ENCODE results near the gene PPP1R12B.

- TF ChIP-seq ZNF37A (tag by site-specific recombination; IDR thresholded peaks at IDR 0.05) (no peak), BCL11A (tag by site-specific recombination; IDR thresholded peaks at IDR 0.05; ENCODE audit: low read depth) (no peak), CTCF (tag by site-specific recombination; IDR thresholded peaks at IDR 0.05) (no peak), PATZ1 (tag by site-specific recombination; IDR thresholded peaks at IDR 0.05) (no peak)
- TF ChIP-seq, protein P1, sequence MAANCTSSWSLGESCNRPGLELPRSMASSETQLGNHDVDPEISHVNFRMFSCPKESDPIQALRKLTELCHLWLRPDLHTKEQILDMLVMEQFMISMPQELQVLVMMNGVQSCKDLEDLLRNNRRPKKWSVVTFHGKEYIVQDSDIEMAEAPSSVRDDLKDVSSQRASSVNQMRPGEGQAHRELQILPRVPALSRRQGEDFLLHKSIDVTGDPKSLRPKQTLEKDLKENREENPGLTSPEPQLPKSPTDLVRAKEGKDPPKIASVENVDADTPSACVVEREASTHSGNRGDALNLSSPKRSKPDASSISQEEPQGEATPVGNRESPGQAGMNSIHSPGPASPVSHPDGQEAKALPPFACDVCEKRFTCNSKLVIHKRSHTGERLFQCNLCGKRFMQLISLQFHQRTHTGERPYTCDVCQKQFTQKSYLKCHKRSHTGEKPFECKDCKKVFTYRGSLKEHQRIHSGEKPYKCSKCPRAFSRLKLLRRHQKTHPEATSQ (tag by site-specific recombination; IDR thresholded peaks at IDR 0.05), result no peak
- TF ChIP-seq, protein P2, sequence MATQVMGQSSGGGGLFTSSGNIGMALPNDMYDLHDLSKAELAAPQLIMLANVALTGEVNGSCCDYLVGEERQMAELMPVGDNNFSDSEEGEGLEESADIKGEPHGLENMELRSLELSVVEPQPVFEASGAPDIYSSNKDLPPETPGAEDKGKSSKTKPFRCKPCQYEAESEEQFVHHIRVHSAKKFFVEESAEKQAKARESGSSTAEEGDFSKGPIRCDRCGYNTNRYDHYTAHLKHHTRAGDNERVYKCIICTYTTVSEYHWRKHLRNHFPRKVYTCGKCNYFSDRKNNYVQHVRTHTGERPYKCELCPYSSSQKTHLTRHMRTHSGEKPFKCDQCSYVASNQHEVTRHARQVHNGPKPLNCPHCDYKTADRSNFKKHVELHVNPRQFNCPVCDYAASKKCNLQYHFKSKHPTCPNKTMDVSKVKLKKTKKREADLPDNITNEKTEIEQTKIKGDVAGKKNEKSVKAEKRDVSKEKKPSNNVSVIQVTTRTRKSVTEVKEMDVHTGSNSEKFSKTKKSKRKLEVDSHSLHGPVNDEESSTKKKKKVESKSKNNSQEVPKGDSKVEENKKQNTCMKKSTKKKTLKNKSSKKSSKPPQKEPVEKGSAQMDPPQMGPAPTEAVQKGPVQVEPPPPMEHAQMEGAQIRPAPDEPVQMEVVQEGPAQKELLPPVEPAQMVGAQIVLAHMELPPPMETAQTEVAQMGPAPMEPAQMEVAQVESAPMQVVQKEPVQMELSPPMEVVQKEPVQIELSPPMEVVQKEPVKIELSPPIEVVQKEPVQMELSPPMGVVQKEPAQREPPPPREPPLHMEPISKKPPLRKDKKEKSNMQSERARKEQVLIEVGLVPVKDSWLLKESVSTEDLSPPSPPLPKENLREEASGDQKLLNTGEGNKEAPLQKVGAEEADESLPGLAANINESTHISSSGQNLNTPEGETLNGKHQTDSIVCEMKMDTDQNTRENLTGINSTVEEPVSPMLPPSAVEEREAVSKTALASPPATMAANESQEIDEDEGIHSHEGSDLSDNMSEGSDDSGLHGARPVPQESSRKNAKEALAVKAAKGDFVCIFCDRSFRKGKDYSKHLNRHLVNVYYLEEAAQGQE (tag by site-specific recombination; IDR thresholded peaks at IDR 0.05), result no peak
These were observed 231.3 kb downstream of the PPP1R12B start for GRCh38 chr1:202579806-202580205.
